Activated CD4-positive, CD25-positive, alpha-beta regulatory T cell (primary cell): ENCODE measurements around the gene RFX3.

Experiments used
- DNase-seq, 4 experiments: peaks; one replicate each; lab custom pipeline; 2025; lab: John Stamatoyannopoulos, UW

Gene RFX3

GRCh38 chr9:3477236-3477834 is 48.5 kb downstream of the RFX3 start:
- DNase-seq: no peak

GRCh38 chr9:3475300-3476020 is 50.3 kb downstream of the RFX3 start:
- DNase-seq: no peak

- DNase-seq: no peak
Observed at GRCh38 chr9:3474821-3475220, 51.0 kb downstream of the RFX3 start.

- no peak for DNase-seq
Observed at GRCh38 chr9:3473405-3473804, 52.4 kb downstream of the RFX3 start.

- DNase-seq: no peak
Observed at GRCh38 chr9:3471883-3472282, 53.9 kb downstream of the RFX3 start.

GRCh38 chr9:3468421-3469205 is 57.2 kb downstream of the RFX3 start:
- DNase-seq: no peak

- peak in 2 of 4 experiments; percentile 15 to 26 for DNase-seq
Observed at GRCh38 chr9:3467593-3468219, 58.1 kb downstream of the RFX3 start.

- no peak for DNase-seq
Observed at GRCh38 chr9:3464033-3464638, 61.7 kb downstream of the RFX3 start.

- no peak for DNase-seq
Observed at GRCh38 chr9:3458806-3459475, 66.9 kb downstream of the RFX3 start.

- DNase-seq: no peak
Observed at GRCh38 chr9:3457175-3457574, 68.6 kb downstream of the RFX3 start.

- no peak for DNase-seq
Observed at GRCh38 chr9:3455717-3456116, 70.1 kb downstream of the RFX3 start.

- DNase-seq: no peak
Observed at GRCh38 chr9:3455094-3455493, 70.7 kb downstream of the RFX3 start.

GRCh38 chr9:3451956-3452355 is 73.8 kb downstream of the RFX3 start:
- DNase-seq: no peak

GRCh38 chr9:3447788-3448187 is 78.0 kb downstream of the RFX3 start:
- DNase-seq: no peak

GRCh38 chr9:3447143-3447542 is 78.7 kb downstream of the RFX3 start:
- no peak for DNase-seq

GRCh38 chr9:3446313-3446712 is 79.5 kb downstream of the RFX3 start:
- no peak for DNase-seq

GRCh38 chr9:3444016-3444415 is 81.8 kb downstream of the RFX3 start:
- DNase-seq: no peak

GRCh38 chr9:3441197-3441816 is 84.5 kb downstream of the RFX3 start:
- peak in 3 of 4 experiments; percentile 1 to 7 (median 1) for DNase-seq

- no peak for DNase-seq
Observed at GRCh38 chr9:3436629-3437420, 89.0 kb downstream of the RFX3 start.

- no peak for DNase-seq
Observed at GRCh38 chr9:3435732-3436131, 90.1 kb downstream of the RFX3 start.
